SH-SY5Y (cell line): ENCODE measurements around the gene MAN2B2.

ENCODE experiments used
- GATA2 ChIP-seq: IDR thresholded peaks from 2 replicates; pipeline ENCODE4 v1.6.1; 2011; ENCODE audit warnings: mild to moderate bottlenecking, low read depth, low read length
- GATA3 ChIP-seq: IDR thresholded peaks from 2 replicates; pipeline ENCODE4 v1.6.1; 2011; ENCODE audit warnings: low read depth, mild to moderate bottlenecking, low read length, moderate library complexity

Gene MAN2B2

DNA sequence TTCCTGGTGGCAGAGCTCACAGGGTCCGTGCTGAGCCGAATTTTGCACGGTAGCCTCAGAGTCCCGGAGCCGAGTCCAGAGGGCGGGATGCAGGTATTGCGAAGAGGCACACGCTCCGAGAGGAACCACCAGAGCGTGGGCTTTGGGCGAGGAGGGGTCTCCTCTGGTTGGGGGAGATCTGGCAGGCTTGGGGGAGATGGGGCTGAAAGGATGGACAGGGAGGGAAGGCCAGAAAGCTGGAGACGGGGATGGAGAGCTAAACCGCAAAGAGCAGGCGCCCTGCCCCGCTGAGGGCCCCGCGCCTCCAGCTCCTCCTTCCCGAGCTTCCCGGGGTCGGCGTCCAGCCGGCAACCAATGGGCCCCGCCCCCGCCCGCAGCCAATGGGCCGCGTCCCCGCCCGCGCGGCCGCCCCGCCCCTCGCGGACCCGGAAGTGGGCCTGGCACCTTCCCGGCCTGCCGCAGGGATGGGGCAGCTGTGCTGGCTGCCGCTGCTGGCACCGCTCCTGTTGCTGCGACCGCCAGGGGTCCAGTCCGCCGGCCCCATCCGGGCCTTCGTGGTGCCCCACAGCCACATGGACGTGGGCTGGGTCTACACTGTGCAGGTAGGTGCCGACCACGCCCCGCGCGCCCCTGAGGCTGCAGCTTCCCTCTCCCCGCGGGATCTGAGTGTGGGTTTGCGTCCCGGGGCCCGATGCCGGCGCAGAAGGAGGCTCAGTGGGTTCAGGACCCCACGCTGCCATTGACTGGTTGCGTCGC lies at the start of gene MAN2B2:
TSS of gene MAN2B2 (plus strand) at position 443 of the 756 bp plus-strand sequence. CDS start at position 465, 22 bp downstream.
- TF ChIP-seq GATA3 (no peak), GATA2 (no peak)

DNA sequence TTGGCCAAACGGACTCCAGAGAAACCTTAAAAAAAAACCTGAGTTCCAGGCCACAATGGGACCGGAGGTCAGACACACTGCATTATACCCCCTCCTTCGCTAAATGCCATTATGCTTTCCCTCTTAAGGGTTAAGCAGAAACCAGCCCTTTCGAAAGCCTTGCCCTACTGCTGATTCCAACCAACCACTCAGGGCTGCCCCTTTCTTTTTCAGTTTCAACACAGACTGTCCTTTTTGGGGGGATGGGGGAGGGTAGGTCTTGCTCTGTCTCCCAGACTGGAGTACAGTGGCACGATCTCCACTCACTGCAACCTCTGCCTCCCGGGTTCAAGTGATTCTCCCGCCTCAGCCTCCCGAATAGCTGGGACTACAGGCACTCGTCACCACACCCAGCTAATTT lies 49.5 kb upstream of the MAN2B2 start:
- TF ChIP-seq GATA3 (no peak), GATA2 (no peak)

DNA sequence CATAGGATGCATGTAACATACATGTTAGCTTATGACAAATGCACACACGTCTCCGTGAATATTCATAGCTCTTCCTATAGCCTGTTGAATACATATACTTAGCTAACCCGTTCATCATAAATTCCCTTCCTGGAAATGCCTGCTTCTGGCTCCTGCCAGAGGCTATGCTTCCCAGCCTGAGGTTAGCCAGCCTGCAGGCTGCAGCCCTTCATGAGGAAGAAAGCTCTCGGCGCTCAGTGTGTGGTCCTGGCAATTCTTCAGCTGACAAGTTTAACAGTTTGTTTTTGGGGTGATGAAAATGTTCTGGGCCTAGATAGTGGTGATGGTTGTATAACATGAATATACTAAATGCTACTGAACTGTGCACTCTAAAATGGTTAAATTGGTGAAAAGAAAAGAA lies 48.8 kb upstream of the MAN2B2 start:
- TF ChIP-seq GATA2, result no peak
- TF ChIP-seq GATA3, result no peak

GRCh38 chr4:6526671-6527091 lies 48.3 kb upstream of the MAN2B2 start:
- TF ChIP-seq GATA3, result no peak
- TF ChIP-seq GATA2, result no peak

GRCh38 chr4:6527259-6527658 lies 47.7 kb upstream of the MAN2B2 start:
- TF ChIP-seq GATA3 (no peak), GATA2 (no peak)

DNA sequence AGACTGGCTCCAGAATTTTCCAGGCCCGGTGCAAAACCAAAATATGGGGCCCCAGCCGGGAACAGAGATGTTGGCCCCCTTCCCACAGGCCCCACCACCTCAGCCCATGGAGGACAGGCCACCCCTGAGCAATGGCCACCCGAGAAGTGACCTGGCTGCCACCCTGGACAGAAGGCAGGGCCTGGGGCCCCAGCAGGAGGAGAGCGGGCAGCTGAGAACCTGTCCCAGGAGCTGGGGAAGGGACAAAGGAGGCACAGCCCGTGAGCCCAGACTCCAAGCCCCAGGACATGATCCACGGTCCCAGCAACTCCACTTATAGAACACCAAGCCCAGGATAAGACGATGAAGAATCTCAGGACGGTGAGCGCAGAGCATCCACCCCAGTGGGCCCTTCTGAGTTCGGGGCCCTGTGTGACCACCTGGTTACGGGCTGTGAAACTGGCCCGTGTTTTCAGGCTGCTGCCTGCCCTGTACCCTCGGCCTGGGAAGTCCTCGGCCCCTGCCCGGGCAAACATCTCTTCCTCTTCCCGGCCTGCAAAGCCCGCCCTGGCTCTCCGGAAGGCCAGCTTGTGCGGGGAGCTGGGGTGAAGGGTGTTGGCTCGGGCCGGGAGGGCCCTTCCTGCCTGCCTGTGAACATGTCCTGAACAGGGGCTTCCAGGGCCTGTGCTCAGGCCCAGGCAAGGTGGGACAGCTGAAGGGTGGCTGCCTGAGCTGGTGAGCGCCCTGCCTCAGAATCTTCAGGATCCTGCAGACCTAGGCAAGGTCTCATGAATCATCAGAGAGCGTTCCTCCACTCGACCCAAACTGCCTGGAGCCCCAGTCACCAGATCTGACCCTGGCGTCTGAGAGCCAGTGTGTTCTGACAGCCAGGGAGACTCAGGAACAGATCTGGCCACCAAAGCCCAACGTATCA lies 47.0 kb upstream of the MAN2B2 start:
- TF ChIP-seq GATA3 (no peak), GATA2 (no peak)

DNA sequence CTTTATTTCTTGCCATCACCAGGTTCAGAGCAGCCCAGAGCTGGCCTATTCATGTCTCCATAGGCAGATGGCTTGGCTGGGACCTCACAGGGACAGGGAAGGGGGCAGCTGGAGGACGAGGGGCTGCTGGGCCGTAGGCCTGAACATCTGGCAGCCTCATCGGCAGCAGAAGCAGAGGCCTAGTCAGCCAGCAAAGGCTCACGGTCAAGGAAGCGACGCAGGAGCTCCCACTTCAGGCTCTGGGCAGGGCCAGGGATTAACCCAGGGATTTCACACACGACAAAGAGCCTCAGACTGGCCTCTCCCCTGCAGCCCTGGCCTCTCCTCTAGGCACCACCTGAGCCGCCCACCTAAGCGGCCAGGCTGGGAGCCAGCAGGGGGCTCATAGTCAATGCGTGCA lies 46.0 kb upstream of the MAN2B2 start:
- TF ChIP-seq GATA3 (no peak), GATA2 (no peak)

GRCh38 chr4:6530301-6530700 lies 44.7 kb upstream of the MAN2B2 start:
- TF ChIP-seq GATA3, result no peak
- TF ChIP-seq GATA2, result no peak

DNA sequence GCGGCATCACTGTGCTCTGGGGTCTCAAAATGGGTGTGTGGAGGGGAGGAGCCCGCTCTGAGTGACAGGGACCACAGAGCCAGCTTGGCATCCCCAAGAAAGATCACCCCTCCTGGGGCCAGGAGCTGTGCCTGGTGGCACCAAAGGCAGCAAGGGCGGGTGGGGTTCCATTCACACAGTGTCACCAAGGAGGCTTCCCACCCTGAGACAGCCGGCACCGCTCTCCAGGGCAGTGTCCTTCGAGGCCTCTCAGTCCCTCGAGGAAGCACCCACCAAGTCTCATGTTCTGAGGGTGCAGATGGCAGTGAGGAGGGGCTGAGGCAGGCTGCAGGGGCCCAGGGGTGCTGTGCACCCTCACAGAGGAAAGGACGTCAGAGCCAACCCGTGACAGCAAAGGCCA lies 44.0 kb upstream of the MAN2B2 start:
- no peak for TF ChIP-seq GATA3
- no peak for TF ChIP-seq GATA2

- no peak for TF ChIP-seq GATA3
- no peak for TF ChIP-seq GATA2
These were observed 42.9 kb upstream of the MAN2B2 start for GRCh38 chr4:6532102-6532501.

DNA sequence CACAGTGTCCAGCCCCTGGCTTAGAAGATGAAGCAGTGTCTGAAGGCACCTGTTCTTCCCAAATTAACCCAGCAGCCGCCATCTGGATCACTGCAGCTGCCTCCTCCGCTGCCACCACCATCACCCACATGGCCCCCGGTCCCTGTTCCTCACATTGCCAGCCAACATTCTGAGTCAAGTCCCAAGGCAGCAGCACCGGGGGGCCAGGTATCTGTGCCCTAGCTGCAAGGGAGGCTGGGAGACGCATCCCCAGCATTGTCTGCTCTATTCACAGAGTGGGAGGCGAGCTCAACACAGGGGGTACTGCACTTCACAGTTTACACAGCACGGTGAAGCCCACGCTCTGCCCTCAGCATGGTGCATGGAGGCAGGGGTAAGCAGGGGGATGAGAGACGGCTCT lies 42.3 kb upstream of the MAN2B2 start:
- TF ChIP-seq GATA2, result no peak
- TF ChIP-seq GATA3, result no peak

DNA sequence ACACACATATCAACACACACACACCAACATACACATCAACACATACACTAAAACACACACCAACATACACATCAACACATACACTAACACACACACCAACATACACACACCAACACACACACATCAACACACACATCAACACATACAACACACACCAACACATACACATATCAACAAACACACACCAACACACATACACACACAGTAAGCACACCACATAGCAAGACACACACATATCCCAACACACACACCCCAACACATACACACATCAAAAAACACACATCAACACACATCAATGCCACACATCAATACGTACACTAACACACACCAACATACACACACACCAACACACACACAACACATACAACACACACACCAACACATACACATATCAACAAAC lies 40.9 kb upstream of the MAN2B2 start:
- TF ChIP-seq GATA2 (no peak), GATA3 (no peak)

- no peak for TF ChIP-seq GATA2
- TF ChIP-seq GATA3, result no peak
These were observed 40.2 kb upstream of the MAN2B2 start for GRCh38 chr4:6534618-6535328.

GRCh38 chr4:6535329-6535692 lies 39.7 kb upstream of the MAN2B2 start:
- TF ChIP-seq GATA2, result no peak
- TF ChIP-seq GATA3, result no peak

- TF ChIP-seq GATA2 (no peak), GATA3 (no peak)
These were observed 39.3 kb upstream of the MAN2B2 start for GRCh38 chr4:6535706-6536105.

DNA sequence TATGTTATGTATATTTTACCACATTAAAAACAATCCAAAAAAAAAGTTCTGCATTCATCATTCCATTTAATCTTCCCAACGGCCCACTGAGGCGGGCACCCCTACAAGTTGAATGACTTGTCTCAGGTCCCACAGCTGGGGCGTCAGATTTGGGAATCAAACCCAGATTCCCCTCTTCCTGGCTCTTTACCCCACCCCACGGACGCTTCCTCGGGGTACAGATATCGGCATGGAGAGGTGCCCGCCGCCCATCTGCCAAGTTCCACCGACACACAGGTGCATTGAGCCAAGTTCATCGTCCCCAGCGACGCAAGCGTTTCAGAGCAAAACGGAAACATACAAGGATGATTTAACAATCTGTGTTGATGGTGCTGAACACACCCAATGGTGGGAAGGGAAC lies 36.9 kb upstream of the MAN2B2 start:
- TF ChIP-seq GATA3, result no peak
- no peak for TF ChIP-seq GATA2

DNA sequence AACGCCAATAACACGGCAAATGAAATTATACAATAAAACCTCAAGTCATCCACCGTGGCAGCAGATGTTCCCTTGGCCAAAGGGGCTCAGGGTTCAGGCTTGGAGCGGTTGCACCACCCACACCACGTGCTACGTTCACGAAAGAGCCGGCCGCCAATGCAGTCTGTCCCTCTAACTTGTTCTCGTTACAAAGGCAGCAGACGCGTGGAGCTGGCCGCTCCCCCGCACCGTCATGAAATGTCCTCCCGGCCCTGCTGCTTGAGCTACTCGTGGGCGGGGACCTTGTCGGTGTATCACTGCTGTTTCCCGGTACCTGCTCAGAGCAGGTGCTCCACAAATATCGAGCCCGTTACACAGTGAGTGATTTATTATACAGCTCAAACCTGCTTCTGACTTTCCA lies 36.4 kb upstream of the MAN2B2 start:
- no peak for TF ChIP-seq GATA2
- no peak for TF ChIP-seq GATA3
